Ascending aorta (tissue), 2 donors: ENCODE measurements around the gene YJU2. TPM values are rescaled to one million over a fixed set of nuclear protein-coding genes. Genes with fewer than 3 reads are reported as not detected.

ENCODE experiments used
- DNase-seq, 2 donors: peaks; one replicate each; pipeline ENCODE4 v3.0.0-alpha.2; 2019; ENCODE audit warnings: low spot score in 2 of 2
- H3K27ac ChIP-seq, 2 donors: fragments of 200-600 bp; sonication (generic); one replicate each; pipeline ENCODE4 v1.5.1; 2016 to 2017; ENCODE audit warnings: mild to moderate bottlenecking in 1 of 2
- H3K27me3 ChIP-seq: fragments of 200-600 bp; sonication (generic); one replicate; pipeline ENCODE4 v1.5.1; 2017
- H3K36me3 ChIP-seq, 2 donors: fragments of 200-600 bp; sonication (generic); one replicate each; pipeline ENCODE4 v1.5.1; 2016
- H3K4me1 ChIP-seq, 2 donors: fragments of 200-600 bp; sonication (generic); one replicate each; pipeline ENCODE4 v1.5.1; 2016 to 2017; ENCODE audit warnings: mild to moderate bottlenecking in 1 of 2
- H3K4me3 ChIP-seq, 2 donors: fragments of 200-600 bp; sonication (generic); one replicate each; pipeline ENCODE4 v1.5.1; 2016 to 2017; ENCODE audit warnings: mild to moderate bottlenecking in 1 of 2
- H3K9me3 ChIP-seq, 2 donors: fragments of 200-600 bp; sonication (generic); one replicate each; pipeline ENCODE4 v1.5.1; 2016
- intact Hi-C: fragments of 100-400 bp; cut with DNase I; formaldehyde crosslinking; loops from one replicate; pipeline ENCODE4 v1.15.1; 2023
- total RNA-seq: library from RNA; depleted of rRNA; stranded (reverse); fragments of >200 nt; gene quantifications from one replicate; pipeline ENCODE4 v1.1.0, GENCODE V29; 2016
- TF ChIP-seq, protein P1 (sequence below), 3 experiments: fragments of 200-600 bp in 2 of 3; fragments of 450-650 bp in 1 of 3; sonication (generic) in 2 of 3; IDR thresholded peaks; one replicate each; pipeline ENCODE4 v1.5.1; 2016 to 2019; ENCODE audit warnings: antibody characterized with exemption in 3 of 3, mild to moderate bottlenecking in 1 of 3, moderate library complexity in 1 of 3

YJU2 gene
- total RNA-seq, result 64.6 TPM

DNA sequence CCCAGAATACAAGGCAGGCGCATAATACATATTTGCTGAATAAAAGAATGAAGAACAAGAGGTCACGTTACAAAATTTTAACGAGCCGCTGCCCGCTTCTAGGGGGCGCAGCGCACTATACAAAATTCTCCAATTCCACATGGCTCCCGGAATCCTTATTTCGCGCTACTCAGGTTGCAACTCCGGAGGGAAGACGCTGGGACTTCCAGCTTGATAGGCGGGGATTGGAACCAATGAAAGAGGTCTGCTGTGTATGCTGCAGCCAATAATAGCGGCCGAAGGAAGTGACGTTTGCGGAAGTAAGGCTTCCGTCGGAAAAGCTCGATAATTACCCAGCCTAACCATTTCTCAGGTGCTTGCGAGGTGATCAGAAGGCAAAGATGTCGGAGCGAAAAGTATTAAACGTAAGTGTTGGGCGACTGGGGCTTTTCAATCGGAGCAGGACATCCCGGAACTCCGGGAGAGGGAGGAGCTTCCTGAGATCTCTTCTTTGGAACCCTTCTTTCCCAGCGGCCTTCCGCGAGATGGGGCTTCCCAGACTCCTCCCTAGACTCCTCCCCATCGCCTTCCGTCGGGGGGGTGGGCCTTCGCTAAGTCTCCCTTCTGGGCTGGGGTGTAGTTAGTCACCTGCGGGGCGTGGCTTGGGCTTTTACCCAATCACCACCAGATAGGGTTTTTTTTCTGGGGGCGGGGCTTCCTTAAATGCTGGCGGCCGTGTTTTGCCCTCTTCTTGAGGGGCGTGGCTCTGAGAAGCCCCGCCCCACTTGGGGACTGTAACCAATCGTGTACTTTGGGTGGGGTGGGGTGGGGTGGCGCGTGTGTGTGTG lies at the start of gene YJU2:
Gene YJU2, plus strand, starts transcription at position 314 of the 827 bp plus-strand sequence. Its CDS starts 67 bp downstream, at position 381.
- Histone ChIP-seq H3K4me3 (peak within 1 kb of the TSS; percentile 67 to 77), H3K36me3 (peaks cover 31 to 33% of the 10 kb centered on the region in 2 donors), H3K4me1 (peaks cover 0 to 4% of the 10 kb centered on the region in 2 donors), H3K27me3 (no peaks in the 10 kb centered on the region), H3K9me3 (peaks cover 0 to under 1% of the 10 kb centered on the region in 2 donors), H3K27ac (peak within 1 kb of the TSS; percentile 90 to 96)
- intact Hi-C loops, result loop anchor here (1.0 to 10.0 kb wide), 6 partner anchors 65 to 742 kb away; partner anchors contain the start of genes ANKRD24, DOHH, FZR1 and HDGFL2
- TF ChIP-seq, protein P1, sequence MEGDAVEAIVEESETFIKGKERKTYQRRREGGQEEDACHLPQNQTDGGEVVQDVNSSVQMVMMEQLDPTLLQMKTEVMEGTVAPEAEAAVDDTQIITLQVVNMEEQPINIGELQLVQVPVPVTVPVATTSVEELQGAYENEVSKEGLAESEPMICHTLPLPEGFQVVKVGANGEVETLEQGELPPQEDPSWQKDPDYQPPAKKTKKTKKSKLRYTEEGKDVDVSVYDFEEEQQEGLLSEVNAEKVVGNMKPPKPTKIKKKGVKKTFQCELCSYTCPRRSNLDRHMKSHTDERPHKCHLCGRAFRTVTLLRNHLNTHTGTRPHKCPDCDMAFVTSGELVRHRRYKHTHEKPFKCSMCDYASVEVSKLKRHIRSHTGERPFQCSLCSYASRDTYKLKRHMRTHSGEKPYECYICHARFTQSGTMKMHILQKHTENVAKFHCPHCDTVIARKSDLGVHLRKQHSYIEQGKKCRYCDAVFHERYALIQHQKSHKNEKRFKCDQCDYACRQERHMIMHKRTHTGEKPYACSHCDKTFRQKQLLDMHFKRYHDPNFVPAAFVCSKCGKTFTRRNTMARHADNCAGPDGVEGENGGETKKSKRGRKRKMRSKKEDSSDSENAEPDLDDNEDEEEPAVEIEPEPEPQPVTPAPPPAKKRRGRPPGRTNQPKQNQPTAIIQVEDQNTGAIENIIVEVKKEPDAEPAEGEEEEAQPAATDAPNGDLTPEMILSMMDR (IDR thresholded peaks at IDR 0.05), result peak; percentile 39 to 52 (median 41)
- peak; percentile 97 to 99 for DNase-seq

DNA sequence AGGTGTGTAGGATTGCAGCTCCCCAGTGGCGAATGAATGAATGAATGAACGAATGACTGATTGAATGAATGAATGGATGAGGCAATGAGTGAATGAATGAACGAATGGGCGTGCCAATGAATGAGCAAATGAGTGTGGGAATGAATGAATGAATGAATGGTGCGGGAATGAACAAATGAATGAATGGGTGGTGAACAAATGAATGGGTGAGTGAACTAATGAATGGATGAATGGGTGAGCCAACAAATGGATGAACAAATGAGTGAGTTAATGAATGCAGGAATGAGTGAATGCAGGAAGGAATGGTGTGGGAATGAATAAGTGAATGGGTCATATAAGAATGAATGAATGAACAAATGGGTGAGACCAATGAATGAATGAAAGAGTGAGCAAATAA lies 49.7 kb upstream of the YJU2 start:
- Histone ChIP-seq H3K4me3 (no peak overlapping the region), H3K36me3 (no peaks in the 10 kb centered on the region), H3K27ac (no peak overlapping the region), H3K9me3 (no peaks in the 10 kb centered on the region), H3K27me3 (peaks cover 7% of the 10 kb centered on the region), H3K4me1 (no peaks in the 10 kb centered on the region)
- intact Hi-C loops, result no loop called here
- no peak for DNase-seq
- TF ChIP-seq, protein P1 (IDR thresholded peaks at IDR 0.05), result no peak

DNA sequence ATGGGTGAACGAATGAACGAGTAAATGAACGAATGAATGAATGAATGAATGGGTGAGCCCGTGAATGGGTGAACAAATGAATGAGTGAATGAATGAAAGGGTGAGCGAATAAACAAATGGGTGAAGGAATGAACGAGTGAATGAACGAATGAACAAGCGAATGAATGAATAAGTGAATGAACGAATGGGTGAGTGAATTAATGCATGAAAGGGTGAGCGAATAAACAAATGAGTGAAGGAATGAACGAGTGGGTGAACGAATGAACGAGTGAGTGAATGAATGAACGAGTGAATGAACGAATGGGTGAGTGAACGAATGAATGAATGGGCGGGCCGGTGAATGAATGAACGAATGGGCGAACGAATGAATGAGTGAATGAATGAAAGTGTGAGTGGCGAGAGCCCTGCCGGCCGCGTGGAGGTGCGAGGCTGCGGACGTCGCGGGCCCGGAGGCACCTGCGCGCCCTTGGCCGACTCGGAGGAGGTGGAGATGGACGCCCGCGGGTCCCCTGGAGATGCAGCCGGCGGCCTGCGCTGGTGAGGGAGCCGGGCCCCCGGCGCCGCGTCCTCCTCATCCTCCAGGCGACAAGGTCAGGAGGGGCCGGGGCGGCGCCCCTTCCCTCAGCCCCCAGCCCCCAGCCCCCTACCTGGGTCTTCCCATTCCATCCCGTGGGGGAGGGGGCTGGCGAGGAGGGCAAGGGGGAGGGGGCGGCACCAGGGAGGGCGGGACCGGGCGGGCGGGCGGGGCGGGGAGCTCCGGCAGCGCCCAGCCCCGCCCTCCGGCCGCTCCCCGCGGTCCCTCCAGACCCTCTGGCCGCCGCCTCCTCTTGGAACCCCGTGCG lies 49.0 kb upstream of the YJU2 start:
- Histone ChIP-seq H3K9me3 (no peaks in the 10 kb centered on the region), H3K27me3 (peaks cover 7% of the 10 kb centered on the region), H3K4me1 (no peaks in the 10 kb centered on the region), H3K36me3 (no peaks in the 10 kb centered on the region), H3K27ac (no peak overlapping the region), H3K4me3 (peak overlapping the region in 1 of 2 donors; percentile 13)
- no peak for DNase-seq
- intact Hi-C loops, result no loop called here
- TF ChIP-seq, protein P1 (IDR thresholded peaks at IDR 0.05), result no peak

DNA sequence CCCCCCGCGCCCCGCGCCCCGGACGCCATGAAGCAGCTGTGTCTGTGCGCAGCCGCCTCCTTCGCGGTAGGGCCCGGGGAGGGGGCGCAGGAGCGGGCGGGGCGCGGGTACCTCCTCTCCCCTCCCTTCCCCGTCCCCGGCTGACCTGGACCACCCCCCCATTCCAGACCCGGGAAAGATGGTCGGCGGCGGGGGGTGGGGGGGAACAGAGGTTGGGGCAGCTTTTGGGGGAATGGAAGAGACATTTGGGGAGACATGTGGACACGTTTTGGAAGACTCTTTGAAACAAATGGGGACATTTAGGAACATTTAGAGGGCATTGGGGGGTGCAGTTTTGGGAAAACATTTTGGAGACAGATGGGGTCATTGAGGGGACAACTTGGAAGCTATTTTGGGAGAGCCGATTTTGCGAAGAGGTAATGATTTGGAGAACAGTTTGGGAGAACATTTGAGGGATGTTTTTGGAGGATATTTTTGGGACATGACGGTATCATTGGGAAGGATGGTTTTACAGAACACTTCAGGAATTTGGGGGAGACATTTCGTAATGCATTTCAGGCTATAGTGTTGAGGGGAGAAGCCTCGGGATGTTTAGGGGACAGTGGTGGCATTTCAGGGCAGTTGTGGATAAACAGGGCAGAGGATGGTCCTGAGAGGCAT lies 48.3 kb upstream of the YJU2 start:
- H3K36me3 ChIP-seq, result no peaks in the 10 kb centered on the region
- TF ChIP-seq, protein P1 (IDR thresholded peaks at IDR 0.05), result no peak
- peak overlapping the region in 1 of 2 donors; percentile 13 for H3K4me3 ChIP-seq
- H3K27ac ChIP-seq, result no peak overlapping the region
- H3K9me3 ChIP-seq, result no peaks in the 10 kb centered on the region
- intact Hi-C loops, result no loop called here
- H3K4me1 ChIP-seq, result no peaks in the 10 kb centered on the region
- DNase-seq, result no peak
- H3K27me3 ChIP-seq, result peaks cover 7% of the 10 kb centered on the region

DNA sequence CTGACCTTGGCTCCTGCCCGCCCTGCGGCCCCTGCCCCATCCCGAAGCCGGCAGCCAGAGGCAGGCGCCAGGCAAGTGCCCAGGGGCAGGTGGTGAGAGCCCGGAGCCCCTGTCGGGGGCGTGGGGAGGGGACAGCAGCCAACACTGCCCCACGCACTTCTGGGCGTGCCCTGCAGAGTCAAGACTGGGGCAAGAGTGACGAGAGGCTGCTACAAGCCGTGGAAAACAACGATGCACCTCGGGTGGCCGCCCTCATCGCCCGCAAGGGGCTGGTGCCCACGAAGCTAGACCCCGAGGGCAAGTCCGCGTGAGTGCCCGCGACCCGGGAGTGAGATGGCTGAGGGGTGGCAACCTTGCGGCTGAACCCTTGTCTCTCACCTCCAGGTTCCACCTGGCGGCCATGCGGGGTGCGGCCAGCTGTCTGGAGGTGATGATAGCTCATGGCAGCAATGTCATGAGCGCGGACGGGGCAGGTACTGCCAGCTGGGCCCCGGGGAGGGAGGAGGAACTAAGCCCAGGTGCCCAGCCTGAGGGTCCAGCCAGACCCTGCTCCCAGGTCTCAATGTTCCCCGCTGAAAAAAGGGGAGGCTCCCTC lies 47.1 kb upstream of the YJU2 start:
- DNase-seq, result no peak
- no peak overlapping the region for H3K4me3 ChIP-seq
- no peaks in the 10 kb centered on the region for H3K9me3 ChIP-seq
- TF ChIP-seq, protein P1 (IDR thresholded peaks at IDR 0.05), result no peak
- intact Hi-C loops, result loop anchor here (10.0 kb wide), 1 partner anchor 55 kb away; no protein-coding TSS in a partner anchor
- no peak overlapping the region for H3K27ac ChIP-seq
- no peaks in the 10 kb centered on the region for H3K4me1 ChIP-seq
- H3K36me3 ChIP-seq, result no peaks in the 10 kb centered on the region
- H3K27me3 ChIP-seq, result peaks cover 7% of the 10 kb centered on the region
